Endodermal cell (in vitro differentiated cells): ENCODE measurements around the gene PLXNA2. TPM values are rescaled to one million over a fixed set of nuclear protein-coding genes. Genes with fewer than 3 reads are reported as not detected.

ENCODE experiments used
- DNase-seq: peaks from one replicate; pipeline ENCODE4 v3.0.0-alpha.2; 2017
- H3K27ac ChIP-seq: 2 replicates; pipeline ENCODE4 v1.5.1; 2013; ENCODE audit warnings: mild to moderate bottlenecking, low read depth, low read length, moderate library complexity
- H3K27me3 ChIP-seq: 2 replicates; pipeline ENCODE4 v1.6.1; 2013; ENCODE audit warnings: mild to moderate bottlenecking, low read length, moderate library complexity; ENCODE audit not compliant: insufficient read depth, control insufficient read depth, poor library complexity, severe bottlenecking
- H3K36me3 ChIP-seq: 2 replicates; pipeline ENCODE4 v1.7.0; 2013; ENCODE audit warnings: mild to moderate bottlenecking, low read length, moderate library complexity; ENCODE audit not compliant: control insufficient read depth, insufficient read depth
- H3K4me1 ChIP-seq: one replicate; pipeline ENCODE4 v1.7.0; 2013; ENCODE audit warnings: low read length; ENCODE audit not compliant: control insufficient read depth, insufficient read depth
- H3K4me3 ChIP-seq: 2 replicates; pipeline ENCODE4 v1.5.1; 2013; ENCODE audit warnings: mild to moderate bottlenecking, low read length, moderate library complexity
- H3K9ac ChIP-seq: 2 replicates; pipeline ENCODE4 v1.6.1; 2013; ENCODE audit warnings: mild to moderate bottlenecking, low read length, moderate library complexity; ENCODE audit not compliant: poor library complexity, severe bottlenecking; ENCODE audit errors: extremely low read depth
- H3K9me3 ChIP-seq: 2 replicates; pipeline ENCODE4 v1.6.1; 2013; ENCODE audit warnings: mild to moderate bottlenecking, low read length, moderate library complexity; ENCODE audit not compliant: control insufficient read depth
- H3K27ac Mint-ChIP-seq: 2 replicates; pipeline ENCODE4 v1.8.0; 2020; ENCODE audit warnings: mixed read lengths
- H3K27me3 Mint-ChIP-seq: 2 replicates; pipeline ENCODE4 v1.8.0; 2021; ENCODE audit warnings: mild to moderate bottlenecking, mixed read lengths; ENCODE audit not compliant: insufficient read depth
- H3K36me3 Mint-ChIP-seq: 2 replicates; pipeline ENCODE4 v1.8.0; 2020; ENCODE audit warnings: low read depth, mixed read lengths
- H3K4me1 Mint-ChIP-seq: 2 replicates; pipeline ENCODE4 v1.8.0; 2020; ENCODE audit warnings: mixed read lengths
- H3K4me3 Mint-ChIP-seq: 2 replicates; pipeline ENCODE4 v1.8.0; 2020; ENCODE audit warnings: mild to moderate bottlenecking, moderate library complexity, mixed read lengths
- H3K9me3 Mint-ChIP-seq: 2 replicates; pipeline ENCODE4 v1.8.0; 2020; ENCODE audit warnings: mild to moderate bottlenecking, mixed read lengths
- CTCF ChIP-seq: fragments of 200-600 bp; sonication (generic); conservative IDR thresholded peaks from 2 replicates; pipeline ENCODE4 v1.5.0; 2021; ENCODE audit warnings: antibody characterized with exemption, mild to moderate bottlenecking
- whole genome bisulfite sequencing, 2 experiments: methylation state at CpG; one replicate each; pipeline versions ENCODE4 v1.1.5 to v1.1.7; 2013; ENCODE audit warnings: missing lambda C conversion rate in 2 of 2, mixed read lengths in 1 of 2; ENCODE audit not compliant: insufficient coverage in 1 of 2, insufficient read length in 1 of 2; 5-methylcytosine and 5-hydroxymethylcytosine counted together
- total RNA-seq, 2 donors: library from RNA; stranded (reverse); fragmentation: NEBNext Ultra II Directional in 1 of 2; extraction: Animal tissue kit (Norgen Biotek cat#: 25700) in 1 of 2; gene quantifications; 2 replicates in 1 of 2; 3 replicates in 1 of 2; pipeline ENCODE4 v1.2.1, GENCODE V29; 2021

Gene PLXNA2
- total RNA-seq, 2 donors from 2014 or later: 61.2 to 86.1 TPM

GRCh38 chr1:208031932-208032320 lies 212.3 kb downstream of the PLXNA2 start:
- DNase-seq: no peak
- Histone ChIP-seq H3K27ac (no peak overlapping the region), H3K9ac (no peak overlapping the region), H3K36me3 (peaks cover 99% of the 10 kb centered on the region), H3K9me3 (no peaks in the 10 kb centered on the region), H3K4me1 (peaks cover 1% of the 10 kb centered on the region), H3K27me3 (no peaks in the 10 kb centered on the region), H3K4me3 (no peak overlapping the region)
- Mint-ChIP-seq H3K9me3 (no peaks in the 10 kb centered on the region), H3K27ac (no peak overlapping the region), H3K27me3 (no peaks in the 10 kb centered on the region), H3K4me1 (peaks cover 12% of the 10 kb centered on the region), H3K36me3 (peaks cover 79% of the 10 kb centered on the region), H3K4me3 (no peak overlapping the region)
- 91 to 100% methylated on average over 2 to 4 of the region's 4 CpGs for WGBS, 2 experiments
- no peak for TF ChIP-seq CTCF

- no peak for TF ChIP-seq CTCF
- DNase-seq: no peak
- Mint-ChIP-seq H3K36me3 (peaks cover 80% of the 10 kb centered on the region), H3K4me3 (no peak overlapping the region), H3K27me3 (no peaks in the 10 kb centered on the region), H3K27ac (no peak overlapping the region), H3K9me3 (no peaks in the 10 kb centered on the region), H3K4me1 (peaks cover 7% of the 10 kb centered on the region)
- H3K27ac ChIP-seq: no peak overlapping the region
- no peaks in the 10 kb centered on the region for H3K27me3 ChIP-seq
- H3K36me3 ChIP-seq: peaks cover 99% of the 10 kb centered on the region
- 91 to 93% methylated on average over 7 to 9 of the region's 10 CpGs for WGBS, 2 experiments
- no peaks in the 10 kb centered on the region for H3K9me3 ChIP-seq
- H3K4me1 ChIP-seq: no peaks in the 10 kb centered on the region
- H3K4me3 ChIP-seq: no peak overlapping the region
- no peak overlapping the region for H3K9ac ChIP-seq
These were observed 212.8 kb downstream of the PLXNA2 start for GRCh38 chr1:208031316-208031931.

- DNase-seq: no peak
- H3K36me3 Mint-ChIP-seq: peaks cover 82% of the 10 kb centered on the region
- Histone ChIP-seq H3K9me3 (no peaks in the 10 kb centered on the region), H3K36me3 (peaks cover 99% of the 10 kb centered on the region), H3K27ac (no peak overlapping the region), H3K9ac (no peak overlapping the region), H3K4me1 (no peaks in the 10 kb centered on the region), H3K27me3 (no peaks in the 10 kb centered on the region), H3K4me3 (no peak overlapping the region)
- no peaks in the 10 kb centered on the region for H3K9me3 Mint-ChIP-seq
- TF ChIP-seq CTCF: no peak
- H3K27ac Mint-ChIP-seq: no peak overlapping the region
- no peaks in the 10 kb centered on the region for H3K27me3 Mint-ChIP-seq
- no peak overlapping the region for H3K4me3 Mint-ChIP-seq
- no peaks in the 10 kb centered on the region for H3K4me1 Mint-ChIP-seq
- WGBS, 2 experiments: 92 to 95% methylated on average over 9 to 12 of the region's 12 CpGs
These were observed 213.7 kb downstream of the PLXNA2 start for GRCh38 chr1:208030288-208031091.
